Thoracic aorta (tissue), 2 donors: ENCODE data around the gene CD27. TPM values are rescaled to one million over a fixed set of nuclear protein-coding genes. Genes with fewer than 3 reads are reported as not detected.

ENCODE experiments used
- ATAC-seq: fragments of 150-250 bp; one replicate; pipeline ENCODE4 v1.8.0; 2017; ENCODE audit warnings: low read depth; ENCODE audit not compliant: insufficient number of reproducible peaks, low FRiP score
- DNase-seq: peaks from one replicate; pipeline ENCODE4 v3.0.0-alpha.2; 2020; ENCODE audit warnings: low spot score
- H3K27ac ChIP-seq, 2 donors: fragments of 200-600 bp; sonication (generic); 1 replicate in 1 of 2; 2 replicates in 1 of 2; pipeline ENCODE4 v1.5.1; 2016; ENCODE audit warnings: mild to moderate bottlenecking in 2 of 2, moderate library complexity in 2 of 2
- H3K27me3 ChIP-seq: fragments of 200-600 bp; sonication (generic); replicated peaks from 2 replicates; pipeline ENCODE4 v1.6.0; 2016; ENCODE audit warnings: mild to moderate bottlenecking; ENCODE audit not compliant: insufficient read depth
- H3K36me3 ChIP-seq: fragments of 200-600 bp; sonication (generic); one replicate; pipeline ENCODE4 v1.5.1; 2016
- H3K4me1 ChIP-seq, 2 donors: fragments of 200-600 bp; sonication (generic); 1 replicate in 1 of 2; 2 replicates in 1 of 2; pipeline versions ENCODE4 v1.5.1 to v1.6.0; 2016; ENCODE audit warnings: low read depth in 2 of 2, mild to moderate bottlenecking in 1 of 2; ENCODE audit not compliant: control insufficient read depth in 1 of 2
- H3K4me3 ChIP-seq: fragments of 200-600 bp; sonication (generic); 2 replicates; pipeline ENCODE4 v1.5.1; 2016; ENCODE audit warnings: mild to moderate bottlenecking
- H3K9me3 ChIP-seq: fragments of 200-600 bp; sonication (generic); 2 replicates; pipeline ENCODE4 v1.5.1; 2016
- total RNA-seq, 2 donors: library from RNA; depleted of rRNA; stranded (reverse); fragments of >200 nt; gene quantifications; one replicate each; pipeline versions ENCODE4 v1.1.0 to v1.2.3, GENCODE V29; 2016
- TF ChIP-seq, protein P1 (sequence below): fragments of 200-600 bp; sonication (generic); IDR thresholded peaks from one replicate; pipeline ENCODE4 v1.5.1; 2019; ENCODE audit warnings: antibody characterized with exemption

The CD27 gene
- total RNA-seq, 2 donors from 2014 or later = 1.6 to 4.7 TPM

GRCh38 chr12:6451348-6452244, 6.8 kb downstream of the CD27 start, which contains the start of gene TAPBPL:
TSS of gene TAPBPL (plus strand) at chr12:6452042. CDS start at chr12:6452249, 207 bp downstream.
- ATAC-seq (peak; percentile 86), DNase-seq (peak; percentile 55)
- TF ChIP-seq, protein P1, sequence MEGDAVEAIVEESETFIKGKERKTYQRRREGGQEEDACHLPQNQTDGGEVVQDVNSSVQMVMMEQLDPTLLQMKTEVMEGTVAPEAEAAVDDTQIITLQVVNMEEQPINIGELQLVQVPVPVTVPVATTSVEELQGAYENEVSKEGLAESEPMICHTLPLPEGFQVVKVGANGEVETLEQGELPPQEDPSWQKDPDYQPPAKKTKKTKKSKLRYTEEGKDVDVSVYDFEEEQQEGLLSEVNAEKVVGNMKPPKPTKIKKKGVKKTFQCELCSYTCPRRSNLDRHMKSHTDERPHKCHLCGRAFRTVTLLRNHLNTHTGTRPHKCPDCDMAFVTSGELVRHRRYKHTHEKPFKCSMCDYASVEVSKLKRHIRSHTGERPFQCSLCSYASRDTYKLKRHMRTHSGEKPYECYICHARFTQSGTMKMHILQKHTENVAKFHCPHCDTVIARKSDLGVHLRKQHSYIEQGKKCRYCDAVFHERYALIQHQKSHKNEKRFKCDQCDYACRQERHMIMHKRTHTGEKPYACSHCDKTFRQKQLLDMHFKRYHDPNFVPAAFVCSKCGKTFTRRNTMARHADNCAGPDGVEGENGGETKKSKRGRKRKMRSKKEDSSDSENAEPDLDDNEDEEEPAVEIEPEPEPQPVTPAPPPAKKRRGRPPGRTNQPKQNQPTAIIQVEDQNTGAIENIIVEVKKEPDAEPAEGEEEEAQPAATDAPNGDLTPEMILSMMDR = no peak
- peaks cover 17 to 36% of the 10 kb centered on the region in 2 donors for H3K4me1 ChIP-seq
- H3K9me3 ChIP-seq = no peaks in the 10 kb centered on the region
- H3K27ac ChIP-seq = peak within 1 kb of the TSS; percentile 87 to 96
- H3K4me3 ChIP-seq = peak within 1 kb of the TSS; percentile 75
- no peaks in the 10 kb centered on the region for H3K27me3 ChIP-seq
- H3K36me3 ChIP-seq = peaks cover 17% of the 10 kb centered on the region

DNA sequence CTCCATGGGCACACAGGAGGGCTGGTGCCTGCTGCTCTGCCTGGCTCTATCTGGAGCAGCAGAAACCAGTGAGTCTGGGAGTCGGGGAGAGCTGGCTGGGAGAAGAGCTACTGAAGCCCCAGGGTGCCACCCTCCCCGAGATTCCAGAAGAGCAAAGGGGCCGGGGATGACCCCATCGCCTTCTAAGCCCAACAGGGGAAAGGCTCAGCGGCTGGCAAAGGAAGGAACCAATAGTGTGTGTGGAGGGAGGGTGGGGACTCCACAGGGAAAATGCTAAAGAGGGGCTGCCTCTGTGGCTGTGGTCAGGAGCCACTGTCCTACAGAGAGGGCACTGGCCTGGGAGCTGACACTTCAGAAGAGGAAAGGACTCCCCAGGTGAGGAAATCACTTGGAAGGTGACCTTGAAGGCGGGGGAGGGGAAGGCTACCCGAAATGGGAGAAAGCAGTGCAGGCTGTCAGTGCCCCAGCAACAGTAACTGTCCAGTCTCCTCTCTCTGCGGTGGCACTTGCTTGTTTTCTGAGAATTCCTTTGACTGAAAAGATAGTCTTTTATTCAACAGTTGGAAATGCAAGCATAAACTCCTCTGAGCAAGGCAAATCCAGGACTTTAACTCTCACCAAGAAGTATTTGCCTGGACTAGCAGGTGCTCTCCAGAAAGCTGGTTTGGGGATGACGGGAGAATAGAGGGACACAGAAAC, 7.6 kb downstream of the CD27 start:
- TF ChIP-seq, protein P1 = no peak

GRCh38 chr12:6452944-6453630, 8.3 kb downstream of the CD27 start:
- H3K4me3 ChIP-seq = peak overlapping the region; percentile 75
- H3K27ac ChIP-seq = peak overlapping the region; percentile 87 to 96
- H3K36me3 ChIP-seq = peaks cover 24% of the 10 kb centered on the region
- H3K27me3 ChIP-seq = no peaks in the 10 kb centered on the region
- DNase-seq (no peak), ATAC-seq (no peak)
- TF ChIP-seq, protein P1 = no peak
- peaks cover 17 to 36% of the 10 kb centered on the region in 2 donors for H3K4me1 ChIP-seq
- no peaks in the 10 kb centered on the region for H3K9me3 ChIP-seq

More for the DNA sequence above, 7.6 kb downstream of the CD27 start:
- peaks cover 20% of the 10 kb centered on the region for H3K36me3 ChIP-seq
- no peaks in the 10 kb centered on the region for H3K27me3 ChIP-seq
- peaks cover 17 to 36% of the 10 kb centered on the region in 2 donors for H3K4me1 ChIP-seq
- no peaks in the 10 kb centered on the region for H3K9me3 ChIP-seq
- H3K27ac ChIP-seq = peak overlapping the region; percentile 87 to 96
- ATAC-seq (no peak), DNase-seq (no peak)
- H3K4me3 ChIP-seq = peak overlapping the region; percentile 75

DNA sequence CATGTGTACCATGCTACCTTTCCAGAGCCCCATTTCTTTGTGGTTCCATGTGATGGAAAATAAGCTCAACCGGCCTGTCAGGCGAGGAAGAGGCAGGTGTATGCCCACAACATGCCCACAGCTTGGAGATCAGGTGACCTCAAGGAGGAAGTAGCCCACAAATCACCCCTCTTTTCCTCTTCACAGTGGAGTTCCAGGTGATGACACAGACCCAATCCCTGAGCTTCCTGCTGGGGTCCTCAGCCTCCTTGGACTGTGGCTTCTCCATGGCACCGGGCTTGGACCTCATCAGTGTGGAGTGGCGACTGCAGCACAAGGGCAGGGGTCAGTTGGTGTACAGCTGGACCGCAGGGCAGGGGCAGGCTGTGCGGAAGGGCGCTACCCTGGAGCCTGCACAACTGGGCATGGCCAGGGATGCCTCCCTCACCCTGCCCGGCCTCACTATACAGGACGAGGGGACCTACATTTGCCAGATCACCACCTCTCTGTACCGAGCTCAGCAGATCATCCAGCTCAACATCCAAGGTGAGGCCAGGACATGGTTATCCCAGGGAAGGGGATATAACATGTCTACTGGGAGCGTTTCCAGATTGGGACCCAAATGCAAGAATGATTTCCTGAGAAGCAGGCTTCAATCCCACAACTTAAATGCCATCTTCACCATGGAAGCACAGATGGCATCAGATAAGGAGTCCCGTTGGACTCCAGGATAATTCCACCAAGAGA, 12.6 kb downstream of the CD27 start:
- H3K27ac ChIP-seq = no peak overlapping the region
- TF ChIP-seq, protein P1 = no peak
- ATAC-seq = no peak
- no peaks in the 10 kb centered on the region for H3K27me3 ChIP-seq
- H3K9me3 ChIP-seq = no peaks in the 10 kb centered on the region
- no peak overlapping the region for H3K4me3 ChIP-seq
- DNase-seq = no peak
- peaks cover 8 to 19% of the 10 kb centered on the region in 2 donors for H3K4me1 ChIP-seq
- H3K36me3 ChIP-seq = peaks cover 55% of the 10 kb centered on the region
